Rectal smooth muscle tissue (tissue), 1 donor: ENCODE measurements around the gene SRGAP1.

ENCODE experiments used
- H3K27ac ChIP-seq: one replicate; pipeline ENCODE4 v1.7.0; 2013; ENCODE audit warnings: low read depth, low read length, inconsistent platforms
- H3K27me3 ChIP-seq: one replicate; pipeline ENCODE4 v1.7.0; 2013; ENCODE audit warnings: low read length; ENCODE audit not compliant: control insufficient read depth, insufficient read depth
- H3K36me3 ChIP-seq: one replicate; pipeline ENCODE4 v1.7.0; 2013; ENCODE audit warnings: low read length; ENCODE audit not compliant: control insufficient read depth, insufficient read depth
- H3K4me1 ChIP-seq: one replicate; pipeline ENCODE4 v1.7.0; 2013; ENCODE audit warnings: low read length; ENCODE audit not compliant: control insufficient read depth, insufficient read depth
- H3K4me3 ChIP-seq: one replicate; pipeline ENCODE4 v1.7.0; 2013; ENCODE audit warnings: low read length
- H3K9ac ChIP-seq: one replicate; pipeline ENCODE4 v1.7.0; 2013; ENCODE audit warnings: low read length

The SRGAP1 gene

DNA sequence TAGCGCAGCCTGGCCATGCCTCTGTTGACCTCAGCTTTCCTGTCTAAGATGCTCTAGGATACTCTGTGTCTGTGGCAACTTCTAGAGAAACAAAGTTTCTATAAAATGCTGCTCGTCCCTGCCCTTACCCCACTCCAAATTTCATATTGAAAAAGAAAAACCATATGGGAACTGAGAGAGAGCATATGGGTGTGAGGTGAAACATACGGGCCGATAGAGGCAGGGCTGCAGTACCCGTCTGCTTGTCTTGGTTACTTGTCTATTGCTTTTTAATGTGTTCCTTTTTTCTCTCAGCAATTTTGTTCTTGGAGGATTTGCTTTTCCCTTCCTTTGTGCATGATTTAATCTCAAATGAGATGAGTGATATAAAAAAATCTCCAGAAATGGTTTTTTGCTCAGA, 113.0 kb downstream of the SRGAP1 start:
- Histone ChIP-seq H3K36me3 (no peaks in the 10 kb centered on the region), H3K9ac (no peak overlapping the region), H3K27me3 (no peaks in the 10 kb centered on the region), H3K4me1 (no peaks in the 10 kb centered on the region), H3K4me3 (no peak overlapping the region), H3K27ac (no peak overlapping the region)

DNA sequence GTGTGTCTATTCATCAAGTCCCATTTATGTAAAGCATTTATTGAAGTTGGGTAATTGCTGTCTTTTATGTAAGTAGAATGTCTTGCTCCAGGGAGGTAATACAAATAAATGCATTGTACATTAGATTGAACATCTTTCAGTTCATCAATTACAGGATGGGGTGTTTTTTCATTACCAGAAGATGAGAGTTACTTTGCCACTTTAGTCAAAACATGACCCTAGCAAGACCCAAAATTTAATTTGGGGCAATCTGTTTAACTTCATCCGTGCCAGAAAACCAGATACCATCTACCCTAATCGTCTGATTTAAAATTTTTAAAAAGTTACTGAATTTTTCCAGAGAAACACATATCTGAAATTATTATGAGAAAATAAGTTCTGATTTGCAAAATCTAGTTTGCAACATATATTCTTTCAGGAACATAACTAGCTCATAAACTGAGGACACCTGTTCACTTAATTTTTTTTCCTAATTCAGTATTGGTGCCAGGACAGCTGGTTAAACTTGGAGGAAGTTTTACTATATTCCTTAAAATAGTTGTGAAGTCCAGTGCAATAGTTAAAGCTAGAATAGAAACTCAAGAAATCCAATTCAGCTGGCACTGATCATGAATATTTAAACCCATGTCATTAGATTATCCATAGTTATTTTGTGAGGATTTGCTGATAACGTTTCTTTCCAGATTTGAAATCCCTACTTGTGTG, 114.5 kb downstream of the SRGAP1 start:
- Histone ChIP-seq H3K36me3 (no peaks in the 10 kb centered on the region), H3K27ac (no peak overlapping the region), H3K4me3 (no peak overlapping the region), H3K27me3 (no peaks in the 10 kb centered on the region), H3K4me1 (no peaks in the 10 kb centered on the region), H3K9ac (no peak overlapping the region)

DNA sequence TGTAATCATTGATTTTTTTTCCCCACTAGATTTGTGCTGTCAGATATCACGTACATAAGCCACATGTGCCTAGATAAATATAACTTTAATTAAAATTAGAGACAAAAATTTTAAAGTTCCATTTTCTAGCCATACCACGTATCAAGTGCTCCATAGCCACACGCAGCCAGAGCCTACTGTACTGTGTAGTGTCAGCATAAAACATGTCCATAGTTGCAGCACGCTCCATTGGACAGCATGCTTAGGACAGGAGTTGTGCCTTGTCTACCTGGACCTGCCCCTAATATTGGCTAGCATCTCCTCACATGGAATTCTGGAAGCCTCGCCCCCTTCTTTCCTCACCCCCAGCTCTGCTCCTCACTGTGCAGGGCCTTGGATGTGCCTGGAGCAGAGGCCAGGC, 116.5 kb downstream of the SRGAP1 start:
- Histone ChIP-seq H3K9ac (no peak overlapping the region), H3K4me3 (no peak overlapping the region), H3K27ac (no peak overlapping the region), H3K27me3 (no peaks in the 10 kb centered on the region), H3K4me1 (no peaks in the 10 kb centered on the region), H3K36me3 (no peaks in the 10 kb centered on the region)

DNA sequence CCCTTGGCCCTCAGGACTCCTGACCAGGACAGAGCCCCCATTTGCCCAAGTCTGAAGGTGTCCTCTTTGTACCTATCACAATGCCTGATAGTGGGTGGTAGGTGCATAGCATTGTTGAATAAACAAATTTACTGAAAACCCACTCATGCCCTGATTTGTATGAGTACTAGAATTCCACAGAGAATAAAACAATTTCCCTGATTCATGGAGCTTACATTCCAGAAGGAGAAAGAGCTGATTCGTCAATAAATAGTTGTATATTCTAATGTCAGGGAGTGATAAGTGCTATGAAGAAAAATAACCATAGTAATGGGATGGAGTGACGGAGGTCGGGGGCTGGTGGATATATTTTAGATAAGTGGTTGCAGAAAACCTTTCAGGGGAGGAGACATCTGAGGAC, 117.0 kb downstream of the SRGAP1 start:
- Histone ChIP-seq H3K4me1 (no peaks in the 10 kb centered on the region), H3K36me3 (no peaks in the 10 kb centered on the region), H3K9ac (no peak overlapping the region), H3K4me3 (no peak overlapping the region), H3K27me3 (no peaks in the 10 kb centered on the region), H3K27ac (no peak overlapping the region)

DNA sequence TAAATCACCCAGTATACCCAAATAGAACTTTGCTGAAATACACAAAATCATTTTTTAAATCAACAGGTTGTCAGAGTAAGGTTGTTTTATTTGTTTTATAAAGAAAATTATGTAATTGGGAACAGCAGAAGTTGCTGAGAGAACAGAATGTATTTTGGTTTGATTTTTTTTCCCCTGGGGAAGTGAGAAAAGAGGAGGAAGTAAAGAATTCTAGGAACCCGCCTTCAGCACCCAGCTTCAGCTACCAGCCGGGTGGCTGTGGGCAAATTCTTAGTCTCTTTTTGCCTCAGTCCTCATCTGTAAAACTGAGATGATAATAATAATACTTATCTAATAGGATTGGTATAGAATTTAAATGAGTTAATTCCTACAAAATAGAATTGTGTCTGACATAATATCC, 119.4 kb downstream of the SRGAP1 start:
- no peaks in the 10 kb centered on the region for H3K36me3 ChIP-seq
- H3K4me3 ChIP-seq: no peak overlapping the region
- H3K4me1 ChIP-seq: no peaks in the 10 kb centered on the region
- no peak overlapping the region for H3K27ac ChIP-seq
- no peak overlapping the region for H3K9ac ChIP-seq
- H3K27me3 ChIP-seq: no peaks in the 10 kb centered on the region

DNA sequence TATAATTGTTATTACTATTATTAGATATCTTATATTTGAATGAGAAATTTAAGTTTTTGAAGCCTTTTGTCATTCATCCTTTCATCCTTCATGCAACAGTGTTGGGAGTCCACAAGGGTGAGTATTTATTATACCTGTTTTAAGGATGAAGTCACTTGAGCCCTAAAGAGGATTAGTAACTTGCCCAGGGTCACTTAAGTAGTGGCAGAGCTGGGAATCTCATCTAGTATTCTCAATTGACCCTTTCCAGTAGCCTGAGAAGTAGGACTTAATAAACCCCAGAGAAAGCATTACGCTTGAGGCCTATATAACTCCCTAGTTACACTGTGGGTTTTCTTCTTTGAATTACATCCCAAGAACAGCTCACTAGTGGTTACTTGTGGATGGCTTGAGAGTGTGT, 119.8 kb downstream of the SRGAP1 start:
- Histone ChIP-seq H3K36me3 (no peaks in the 10 kb centered on the region), H3K9ac (no peak overlapping the region), H3K27me3 (no peaks in the 10 kb centered on the region), H3K27ac (no peak overlapping the region), H3K4me1 (no peaks in the 10 kb centered on the region), H3K4me3 (no peak overlapping the region)

DNA sequence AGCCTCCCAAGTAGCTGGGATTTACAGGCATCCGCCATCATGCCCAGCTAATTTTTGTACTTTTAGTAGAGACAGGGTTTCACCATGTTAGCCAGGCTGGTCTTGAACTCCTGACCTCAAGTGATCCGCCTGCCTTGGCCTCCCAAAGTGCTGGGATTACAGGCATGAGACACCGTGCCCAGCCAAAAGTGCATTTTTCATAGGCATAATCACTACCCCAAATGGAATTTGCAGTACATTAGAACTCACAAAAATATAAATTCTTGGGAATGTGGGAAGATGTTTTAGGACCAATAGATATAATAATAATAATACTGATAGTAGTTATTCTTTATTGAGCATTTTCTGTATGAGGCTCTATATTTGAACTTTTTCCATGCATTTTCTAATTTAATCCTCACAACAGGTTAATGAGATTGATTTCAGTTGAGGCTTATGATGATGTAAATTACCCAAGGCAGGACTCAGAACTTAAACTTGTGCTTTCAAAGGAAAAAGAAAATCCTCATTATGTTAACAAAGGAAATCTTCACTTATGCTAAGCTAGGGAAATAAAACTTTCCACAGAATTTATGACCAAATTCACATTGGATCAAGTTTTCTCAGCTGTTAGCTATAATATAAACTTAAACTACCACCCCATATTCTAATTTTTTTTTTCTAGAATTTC, 121.6 kb downstream of the SRGAP1 start:
- no peak overlapping the region for H3K4me3 ChIP-seq
- H3K4me1 ChIP-seq: no peaks in the 10 kb centered on the region
- H3K27ac ChIP-seq: no peak overlapping the region
- no peaks in the 10 kb centered on the region for H3K27me3 ChIP-seq
- H3K36me3 ChIP-seq: no peaks in the 10 kb centered on the region
- H3K9ac ChIP-seq: no peak overlapping the region

DNA sequence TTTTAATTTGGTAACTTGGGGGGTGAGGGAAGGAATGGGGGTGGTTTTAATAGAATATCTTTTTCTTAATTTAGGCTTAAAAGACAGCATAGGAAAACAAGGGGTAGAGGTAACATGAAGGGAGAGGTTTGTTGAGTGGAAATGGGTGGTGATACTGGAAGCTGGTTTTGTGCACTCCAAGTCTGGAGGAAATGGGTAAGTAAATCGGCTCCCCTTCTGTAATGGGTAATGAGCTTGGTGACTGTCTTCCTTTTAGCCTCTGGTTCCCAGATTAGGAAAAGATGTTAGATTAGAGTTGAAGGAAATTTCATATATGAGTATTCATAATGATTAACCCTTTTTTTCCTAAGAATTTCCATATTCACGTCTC, 122.1 kb downstream of the SRGAP1 start:
- no peaks in the 10 kb centered on the region for H3K27me3 ChIP-seq
- no peak overlapping the region for H3K27ac ChIP-seq
- no peaks in the 10 kb centered on the region for H3K4me1 ChIP-seq
- no peaks in the 10 kb centered on the region for H3K36me3 ChIP-seq
- H3K9ac ChIP-seq: no peak overlapping the region
- no peak overlapping the region for H3K4me3 ChIP-seq

DNA sequence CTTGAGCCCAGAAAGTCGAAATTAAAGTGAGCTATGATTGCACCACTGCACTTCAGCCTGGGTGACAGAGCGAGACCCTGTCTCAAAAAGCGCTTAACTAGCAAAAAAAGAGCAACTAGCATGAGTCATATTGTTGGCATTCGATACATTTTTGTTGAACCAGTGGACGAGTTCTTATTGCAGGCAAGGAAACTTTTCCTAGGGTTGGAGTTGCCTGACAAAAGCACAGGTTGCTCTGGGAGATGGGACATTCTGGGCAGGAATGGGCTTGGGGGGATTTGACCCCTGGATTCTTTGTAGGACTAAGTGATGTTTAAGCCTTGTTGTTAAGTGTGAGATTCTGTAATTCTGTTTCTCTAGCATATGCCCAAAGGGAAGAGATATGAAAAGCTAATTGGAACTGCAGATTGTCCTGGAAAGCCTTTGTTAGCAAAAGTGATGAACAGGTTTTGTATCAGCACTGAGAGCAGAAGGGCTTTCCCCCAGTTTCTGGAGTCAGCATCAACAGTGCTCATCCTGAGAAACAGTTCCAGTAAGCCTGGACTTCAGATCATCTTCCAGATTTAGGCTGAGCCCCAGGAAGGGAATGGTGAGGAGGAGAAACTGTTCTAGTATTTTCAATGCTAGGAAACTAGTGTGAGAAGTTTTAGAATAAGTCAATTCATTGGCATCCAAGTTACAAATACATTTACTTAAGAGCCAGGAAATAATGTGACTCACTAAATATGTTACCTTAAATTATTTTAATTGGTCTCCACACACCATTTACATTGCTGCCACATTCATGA, 123.1 kb downstream of the SRGAP1 start:
- Histone ChIP-seq H3K4me1 (no peaks in the 10 kb centered on the region), H3K27ac (no peak overlapping the region)

DNA sequence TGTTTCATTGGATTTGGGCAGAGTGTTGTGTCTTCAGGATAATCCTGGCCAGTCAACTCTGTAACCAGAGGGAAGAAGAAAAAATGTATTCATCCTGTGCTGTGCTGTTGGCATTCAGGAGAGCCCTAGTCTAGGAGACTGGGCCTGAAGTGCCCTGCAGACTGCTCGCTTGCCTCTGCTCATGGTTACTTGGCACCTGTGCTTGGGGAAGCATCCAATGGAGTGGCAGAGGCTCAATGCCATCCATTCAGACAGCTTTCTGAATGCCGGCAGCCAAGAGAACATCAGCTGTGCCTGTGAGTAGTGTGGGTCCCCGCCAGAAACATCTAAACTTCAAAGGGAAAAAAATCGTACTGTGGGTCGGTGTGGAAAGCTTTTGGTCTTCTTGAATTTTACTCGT, 124.2 kb downstream of the SRGAP1 start:
- no peaks in the 10 kb centered on the region for H3K36me3 ChIP-seq
- H3K4me1 ChIP-seq: no peaks in the 10 kb centered on the region
- H3K27me3 ChIP-seq: no peaks in the 10 kb centered on the region
- no peak overlapping the region for H3K4me3 ChIP-seq
- no peak overlapping the region for H3K27ac ChIP-seq
- no peak overlapping the region for H3K9ac ChIP-seq

More for the DNA sequence above, 123.1 kb downstream of the SRGAP1 start:
- Histone ChIP-seq H3K4me3 (no peak overlapping the region), H3K36me3 (no peaks in the 10 kb centered on the region), H3K27me3 (no peaks in the 10 kb centered on the region), H3K9ac (no peak overlapping the region)

DNA sequence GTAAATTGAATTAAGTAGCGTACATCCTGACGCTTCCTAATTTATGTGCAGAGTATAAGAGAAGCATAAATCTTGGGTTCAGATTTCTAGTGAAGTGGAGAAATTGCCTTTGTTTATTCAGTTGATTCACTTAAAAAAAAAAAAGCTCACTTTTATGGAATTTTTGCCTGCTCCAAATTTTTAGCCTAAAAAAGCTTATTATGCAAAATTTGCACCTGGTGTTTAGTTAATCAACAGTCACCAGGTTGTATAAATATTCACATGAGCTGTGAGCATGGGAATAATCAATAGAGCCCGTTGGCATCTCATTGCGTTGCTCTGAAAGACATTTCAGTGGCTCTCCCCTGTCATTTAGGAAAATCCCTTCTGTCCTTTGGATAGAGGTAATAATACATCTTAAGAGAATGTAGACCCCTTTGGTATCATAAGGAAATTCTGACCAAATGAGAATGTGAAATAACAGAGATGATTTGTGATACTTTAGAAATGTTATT, 132.4 kb downstream of the SRGAP1 start:
- Histone ChIP-seq H3K4me3 (no peak overlapping the region), H3K4me1 (no peaks in the 10 kb centered on the region), H3K9ac (no peak overlapping the region), H3K27me3 (no peaks in the 10 kb centered on the region), H3K27ac (no peak overlapping the region), H3K36me3 (no peaks in the 10 kb centered on the region)

DNA sequence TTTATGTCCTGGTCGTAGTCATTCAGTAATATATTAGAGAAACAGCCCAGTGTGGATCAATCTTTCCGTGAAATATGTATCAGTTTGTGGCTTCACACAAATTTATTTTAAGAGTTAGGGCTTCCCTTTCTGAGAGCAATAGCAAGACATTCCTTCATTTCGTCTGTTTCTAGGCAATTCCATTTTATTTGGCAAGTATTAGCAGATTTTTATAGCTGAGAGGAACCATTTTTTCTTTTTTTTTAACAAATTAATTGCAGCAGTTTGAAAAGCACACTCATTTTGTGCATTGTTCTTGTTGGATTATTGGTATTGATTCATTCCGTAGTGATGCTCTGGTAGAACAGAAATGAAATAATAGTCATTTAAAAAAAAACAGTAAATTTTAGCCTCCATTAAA, 132.9 kb downstream of the SRGAP1 start:
- no peaks in the 10 kb centered on the region for H3K4me1 ChIP-seq
- H3K4me3 ChIP-seq: no peak overlapping the region
- H3K27ac ChIP-seq: no peak overlapping the region
- H3K9ac ChIP-seq: no peak overlapping the region
- no peaks in the 10 kb centered on the region for H3K27me3 ChIP-seq
- no peaks in the 10 kb centered on the region for H3K36me3 ChIP-seq
